ENCODE data around the gene DIP2C.

- no peak for TF ChIP-seq POLR2A (IDR thresholded peaks at IDR 0.05)
- TF ChIP-seq, protein P1, sequence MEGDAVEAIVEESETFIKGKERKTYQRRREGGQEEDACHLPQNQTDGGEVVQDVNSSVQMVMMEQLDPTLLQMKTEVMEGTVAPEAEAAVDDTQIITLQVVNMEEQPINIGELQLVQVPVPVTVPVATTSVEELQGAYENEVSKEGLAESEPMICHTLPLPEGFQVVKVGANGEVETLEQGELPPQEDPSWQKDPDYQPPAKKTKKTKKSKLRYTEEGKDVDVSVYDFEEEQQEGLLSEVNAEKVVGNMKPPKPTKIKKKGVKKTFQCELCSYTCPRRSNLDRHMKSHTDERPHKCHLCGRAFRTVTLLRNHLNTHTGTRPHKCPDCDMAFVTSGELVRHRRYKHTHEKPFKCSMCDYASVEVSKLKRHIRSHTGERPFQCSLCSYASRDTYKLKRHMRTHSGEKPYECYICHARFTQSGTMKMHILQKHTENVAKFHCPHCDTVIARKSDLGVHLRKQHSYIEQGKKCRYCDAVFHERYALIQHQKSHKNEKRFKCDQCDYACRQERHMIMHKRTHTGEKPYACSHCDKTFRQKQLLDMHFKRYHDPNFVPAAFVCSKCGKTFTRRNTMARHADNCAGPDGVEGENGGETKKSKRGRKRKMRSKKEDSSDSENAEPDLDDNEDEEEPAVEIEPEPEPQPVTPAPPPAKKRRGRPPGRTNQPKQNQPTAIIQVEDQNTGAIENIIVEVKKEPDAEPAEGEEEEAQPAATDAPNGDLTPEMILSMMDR (IDR thresholded peaks at IDR 0.05): no peak
Observed at GRCh38 chr10:682931-683447, 6.5 kb downstream of the DIP2C start.
